Fibroblast of the aortic adventitia (primary cell): ENCODE measurements around the gene E2F6. TPM values are rescaled to one million over a fixed set of nuclear protein-coding genes. Genes with fewer than 3 reads are reported as not detected.

Experiments
- DNase-seq: peaks from one replicate; pipeline ENCODE4 v3.0.0-alpha.2; 2010; ENCODE audit warnings: low read depth
- H3K4me3 ChIP-seq: 2 replicates; pipeline ENCODE4 v1.5.1; 2011; ENCODE audit warnings: low read depth, mild to moderate bottlenecking, control low read depth, low read length, moderate library complexity
- CTCF ChIP-seq: IDR thresholded peaks from 2 replicates; pipeline ENCODE4 v1.5.1; 2011; ENCODE audit warnings: mild to moderate bottlenecking, low read length, control low read depth, inconsistent platforms; ENCODE audit not compliant: insufficient read depth
- total RNA-seq: library from RNA; depleted of rRNA; stranded (reverse); fragments of >200 nt; gene quantifications from 2 replicates; pipeline ENCODE4 v1.2.3, GENCODE V29; 2012; ENCODE audit warnings: low replicate concordance

E2F6 gene
- total RNA-seq, 1 donor: 11.3 TPM

- DNase-seq: no peak
- no peak for TF ChIP-seq CTCF
- no peak overlapping the region for H3K4me3 ChIP-seq
Observed at GRCh38 chr2:11493282-11493681, 27.3 kb upstream of the E2F6 start.

DNA sequence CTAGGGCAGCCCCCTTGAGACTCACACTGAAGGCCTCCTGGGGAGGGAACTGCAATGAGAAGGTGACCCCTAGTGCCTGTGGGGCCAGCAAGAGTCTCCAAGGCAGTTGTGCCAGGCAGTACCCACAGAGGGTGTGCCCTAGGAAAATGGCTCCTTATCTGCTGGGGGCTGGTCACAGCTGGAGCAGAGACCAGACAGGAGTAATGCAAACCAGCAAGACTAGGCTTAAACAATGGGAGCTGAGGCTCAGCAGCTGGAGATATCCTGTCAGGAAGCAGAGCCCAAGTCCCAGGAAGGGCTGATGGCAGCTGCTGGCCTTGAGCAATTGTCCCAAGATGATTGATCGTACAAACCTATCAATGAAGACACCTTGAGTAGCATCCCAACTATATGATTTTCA lies 26.8 kb upstream of the E2F6 start:
- DNase-seq: no peak

GRCh38 chr2:11492244-11492643 lies 26.3 kb upstream of the E2F6 start:
- TF ChIP-seq CTCF: no peak
- H3K4me3 ChIP-seq: no peak overlapping the region
- DNase-seq: no peak

More for the DNA sequence above, 26.8 kb upstream of the E2F6 start:
- no peak overlapping the region for H3K4me3 ChIP-seq
- no peak for TF ChIP-seq CTCF

DNA sequence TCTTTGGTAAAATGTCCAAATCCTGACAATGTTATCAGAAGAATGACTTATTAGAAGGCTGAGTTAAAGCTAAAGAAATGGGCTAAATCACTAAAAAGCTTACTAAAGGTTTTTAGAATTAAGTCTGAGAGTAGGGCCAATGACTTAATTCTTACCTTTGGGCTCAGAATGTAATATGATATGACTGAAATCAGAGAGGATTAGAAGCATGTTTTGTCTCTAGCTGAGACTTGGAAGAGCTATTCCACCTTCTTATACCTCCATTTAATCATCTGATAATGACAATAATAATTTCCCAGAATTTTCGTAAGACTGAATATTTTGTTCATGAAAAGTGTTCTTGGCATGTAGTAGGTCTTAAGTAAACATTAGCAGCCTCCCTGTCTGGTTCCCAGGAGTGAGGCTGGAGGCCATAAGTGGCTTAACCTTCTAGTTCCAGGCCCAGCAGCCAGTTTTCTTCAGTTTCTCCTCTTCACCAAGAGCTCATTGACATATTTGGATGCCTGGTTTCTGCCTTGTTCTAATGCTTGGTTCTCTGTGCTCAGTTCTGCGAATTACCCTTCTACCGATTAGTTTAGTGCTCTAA lies 25.5 kb upstream of the E2F6 start:
- no peak for DNase-seq
- TF ChIP-seq CTCF: no peak

GRCh38 chr2:11490194-11490593 lies 24.2 kb upstream of the E2F6 start:
- H3K4me3 ChIP-seq: no peak overlapping the region
- TF ChIP-seq CTCF: no peak
- DNase-seq: no peak

More for the DNA sequence above, 25.5 kb upstream of the E2F6 start:
- H3K4me3 ChIP-seq: no peak overlapping the region

GRCh38 chr2:11488809-11489208 lies 22.8 kb upstream of the E2F6 start:
- no peak for DNase-seq
- no peak for TF ChIP-seq CTCF
- no peak overlapping the region for H3K4me3 ChIP-seq

GRCh38 chr2:11483806-11484617 lies 18.1 kb upstream of the E2F6 start:
- H3K4me3 ChIP-seq: no peak overlapping the region
- no peak for DNase-seq
- no peak for TF ChIP-seq CTCF
